GM21360 (cell line): ENCODE results near the gene CYP4F3.
"Not testable (repeated sequence)": the region's sequence is repeated elsewhere in the genome, so short reads cannot be mapped to it uniquely, and the experiment has no call there.

Source experiments
- ATAC-seq: cut with Tn5 transposase; IDR thresholded peaks from one replicate; pipeline ENCODE4 v1.9.1; 2021; ENCODE audit warnings: mild to moderate bottlenecking, moderate library complexity; ENCODE audit not compliant: unreplicated experiment

The CYP4F3 gene

GRCh38 chr19:15666186-15666585 lies 25.5 kb downstream of the CYP4F3 start:
- ATAC-seq: no peak

- ATAC-seq: no peak
Measured at GRCh38 chr19:15666883-15667282, 26.2 kb downstream of the CYP4F3 start.

- no peak for ATAC-seq
Measured at GRCh38 chr19:15669440-15669839, 28.7 kb downstream of the CYP4F3 start.

- no peak for ATAC-seq
Measured at GRCh38 chr19:15669891-15670290, 29.2 kb downstream of the CYP4F3 start.

GRCh38 chr19:15671237-15671821 lies 30.6 kb downstream of the CYP4F3 start:
- no peak for ATAC-seq

GRCh38 chr19:15671891-15672579 lies 31.3 kb downstream of the CYP4F3 start:
- ATAC-seq: no peak

GRCh38 chr19:15672580-15673175 lies 32.0 kb downstream of the CYP4F3 start, which contains the start of gene CYP4F12:
Gene CYP4F12, plus strand, starts transcription at chr19:15673087. Its CDS starts 443 bp downstream, at chr19:15673530.
- no peak for ATAC-seq

GRCh38 chr19:15673176-15673654 lies 32.5 kb downstream of the CYP4F3 start:
- ATAC-seq: no peak

- no peak for ATAC-seq
Measured at GRCh38 chr19:15675560-15675959, 34.9 kb downstream of the CYP4F3 start.

- no peak for ATAC-seq
Measured at GRCh38 chr19:15679089-15679488, 38.4 kb downstream of the CYP4F3 start.

GRCh38 chr19:15679865-15680264 lies 39.2 kb downstream of the CYP4F3 start:
- ATAC-seq: not testable (repeated sequence)

- ATAC-seq: no peak
Measured at GRCh38 chr19:15680478-15681322, 40.0 kb downstream of the CYP4F3 start.

- no peak for ATAC-seq
Measured at GRCh38 chr19:15683411-15683810, 42.7 kb downstream of the CYP4F3 start.

GRCh38 chr19:15684828-15685227 lies 44.1 kb downstream of the CYP4F3 start:
- ATAC-seq: no peak

GRCh38 chr19:15696654-15697194 lies 56.0 kb downstream of the CYP4F3 start:
- no peak for ATAC-seq

- ATAC-seq: no peak
Measured at GRCh38 chr19:15701757-15702533, 61.2 kb downstream of the CYP4F3 start.

- no peak for ATAC-seq
Measured at GRCh38 chr19:15702534-15702930, 61.8 kb downstream of the CYP4F3 start.
